ENCODE data around the gene TAGLN2. TPM values are rescaled to one million over a fixed set of nuclear protein-coding genes. Genes with fewer than 3 reads are reported as not detected.

TAGLN2 gene
- total and polyA plus RNA-seq, 9 of the 15 experiments (the other 6 are each of a cell fraction or from before 2014, with no cell fraction given) = 192 to 683 (median 455) TPM

DNA sequence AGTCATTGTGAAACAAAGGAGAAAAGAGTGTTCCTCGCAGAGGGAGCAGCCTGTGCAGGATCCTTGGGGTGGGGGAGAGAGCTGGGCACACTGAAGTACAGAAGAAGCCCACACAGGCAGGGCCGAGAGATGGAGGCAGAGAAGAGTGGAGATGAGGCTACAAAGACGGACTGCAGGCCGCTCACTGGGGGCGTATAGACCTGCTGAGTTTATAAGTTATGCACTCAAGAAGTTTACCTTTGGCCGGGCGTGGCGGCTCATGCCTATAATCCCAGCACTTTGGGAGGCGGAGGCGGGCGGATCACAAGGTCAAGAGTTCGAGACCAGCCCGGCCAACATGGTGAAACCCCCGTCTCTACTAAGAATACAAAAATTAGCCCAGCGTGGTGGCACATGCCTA is 36.3 kb upstream of the TAGLN2 start:
- Histone ChIP-seq H3K36me3 (ENCODE audit: control insufficient read depth, insufficient read depth, low read length) (no peaks in the 10 kb centered on the region), H3K9me1 (ENCODE audit: control insufficient read depth, insufficient read depth, low read length) (no peaks in the 10 kb centered on the region), H3K4me3 (no peak overlapping the region), H3K4me2 (ENCODE audit: insufficient read depth, low read length) (no peak overlapping the region), H3K4me1 (replicated peaks in 1 of 2; ENCODE audit: control insufficient read depth in 2 of 2, insufficient read depth in 2 of 2, low read length in 2 of 2) (peaks cover 26 to 30% of the 10 kb centered on the region in 2 experiments), H3K27ac (ENCODE audit: extremely low read depth, low read depth, low read length) (no peak overlapping the region), H3K79me2 (ENCODE audit: control insufficient read depth, insufficient read depth, low read length) (no peaks in the 10 kb centered on the region), H2AFZ (ENCODE audit: low read depth, low read length) (no peak overlapping the region), H4K20me1 (replicated peaks; ENCODE audit: control insufficient read depth, insufficient read depth, low read length) (no peaks in the 10 kb centered on the region), H3K9me3 (replicated peaks; ENCODE audit: control insufficient read depth, insufficient read depth, low read depth, low read length) (no peaks in the 10 kb centered on the region), H3K27me3 (ENCODE audit: control insufficient read depth in 2 of 2, insufficient read depth in 2 of 2, low read length in 2 of 2) (peaks cover 2 to 5% of the 10 kb centered on the region in 2 experiments; a peak in 2 of 5 replicates), H3K9ac (ENCODE audit: insufficient read depth in 1 of 2, low read depth in 2 of 2, low read length in 2 of 2) (no peak overlapping the region)
- ATAC-seq = no peak
- DNase-seq (ENCODE audit: extremely low read depth in 1 of 4, low spot score in 3 of 4) = no peak
- ChIA-PET CTCF (ENCODE audit: low intra/inter-chr PET ratio) (no interaction called here), POLR2A (interaction anchor here (0.6 kb wide), 2 partner anchors 82 to 112 kb away, joined by 3 to 6 read pairs; no protein-coding TSS in a partner anchor)
- in situ Hi-C loops (cut with MboI) (no loop called here), intact Hi-C loops (cut with micrococcal nuclease) (no loop called here)
- no peak for FAIRE-seq
- 58% methylated on average over 15 of the region's 15 CpGs for WGBS (ENCODE audit: insufficient coverage, low coverage, missing lambda C conversion rate)
- no peak for TF ChIP-seq ATF1 (CRISPR knock-in tag; IDR thresholded peaks at IDR 0.05)
- no peak for TF ChIP-seq ATF1 (tag; IDR thresholded peaks at IDR 0.05)
- TF ChIP-seq KAT7 (CRISPR knock-in tag; IDR thresholded peaks at IDR 0.05; ENCODE audit: borderline replicate concordance) = no peak
- no peak for TF ChIP-seq OTX1 (CRISPR knock-in tag; IDR thresholded peaks at IDR 0.05)
- no peak for TF ChIP-seq PHF20 (IDR thresholded peaks at IDR 0.05; ENCODE audit: partially characterized antibody)
- TF ChIP-seq SIX5 (IDR thresholded peaks at IDR 0.05; ENCODE audit: borderline replicate concordance in 1 of 2, insufficient read depth in 1 of 2, low read depth in 1 of 2, low read length in 2 of 2) = no peak
- TF ChIP-seq POLR2H (tag; IDR thresholded peaks at IDR 0.05; ENCODE audit: low read depth) = no peak
- no peak for TF ChIP-seq STAT6 (CRISPR knock-in tag; IDR thresholded peaks at IDR 0.05)
- no TSS peak for BruUV-seq (replicated peaks)
